ENCODE measurements around the gene AMIGO1. TPM values are rescaled to one million over a fixed set of nuclear protein-coding genes. Genes with fewer than 3 reads are reported as not detected.

AMIGO1 gene
- total and polyA plus RNA-seq, 10 of the 15 experiments (the other 5 are each of a cell fraction or from before 2014, with no cell fraction given), result 0.02 to 0.28 (median 0.08) TPM; not detected in 1

- TF ChIP-seq, protein P1, sequence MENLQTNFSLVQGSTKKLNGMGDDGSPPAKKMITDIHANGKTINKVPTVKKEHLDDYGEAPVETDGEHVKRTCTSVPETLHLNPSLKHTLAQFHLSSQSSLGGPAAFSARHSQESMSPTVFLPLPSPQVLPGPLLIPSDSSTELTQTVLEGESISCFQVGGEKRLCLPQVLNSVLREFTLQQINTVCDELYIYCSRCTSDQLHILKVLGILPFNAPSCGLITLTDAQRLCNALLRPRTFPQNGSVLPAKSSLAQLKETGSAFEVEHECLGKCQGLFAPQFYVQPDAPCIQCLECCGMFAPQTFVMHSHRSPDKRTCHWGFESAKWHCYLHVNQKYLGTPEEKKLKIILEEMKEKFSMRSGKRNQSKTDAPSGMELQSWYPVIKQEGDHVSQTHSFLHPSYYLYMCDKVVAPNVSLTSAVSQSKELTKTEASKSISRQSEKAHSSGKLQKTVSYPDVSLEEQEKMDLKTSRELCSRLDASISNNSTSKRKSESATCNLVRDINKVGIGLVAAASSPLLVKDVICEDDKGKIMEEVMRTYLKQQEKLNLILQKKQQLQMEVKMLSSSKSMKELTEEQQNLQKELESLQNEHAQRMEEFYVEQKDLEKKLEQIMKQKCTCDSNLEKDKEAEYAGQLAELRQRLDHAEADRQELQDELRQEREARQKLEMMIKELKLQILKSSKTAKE (IDR thresholded peaks at IDR 0.05; ENCODE audit: low read depth, poor library complexity, severe bottlenecking), result no peak
These were observed 54.9 kb downstream of the AMIGO1 start (continued) for GRCh38 chr1:109454497-109455133.

Other genes starting within 250 kb of the AMIGO1 start
Only the 7 nearest of the 16 such genes appear.
- gene PSMA5, start 83.3 kb downstream of the AMIGO1 start, total RNA-seq (2014; rRNA removed), result 58.7 and 68.4 TPM in 2 replicates
- gene PSMA5, start 83.3 kb downstream of the AMIGO1 start, total RNA-seq (2014; rRNA removed; fragmentation: Illumina TruSeq; extraction: Trizol), result 89.3 and 96.9 TPM in 2 replicates
- gene PSMA5, start 83.3 kb downstream of the AMIGO1 start, total RNA-seq (2021), result 166 and 170 TPM in 2 replicates
- 203 and 210 TPM in 2 replicates for gene PSMA5, start 83.3 kb downstream of the AMIGO1 start, polyA plus RNA-seq (2011; rRNA removed)
- gene PSMA5, start 83.3 kb downstream of the AMIGO1 start, polyA plus RNA-seq (2014; fragmentation: Illumina TruSeq; extraction: Trizol), result 146 and 154 TPM in 2 replicates
- 100 to 1,000 TPM; 267 to 271 TPM for gene PSMA5, start 83.3 kb downstream of the AMIGO1 start, polyA plus RNA-seq (2014; fragmentation: Nextera tagmentation; extraction: Ambion mirVana)
- gene PSMA5, start 83.3 kb downstream of the AMIGO1 start, polyA plus RNA-seq (2014; rRNA removed), result 124 and 141 TPM in 2 replicates
- 100 to 1,000 TPM; 235 to 250 TPM for gene PSMA5, start 83.3 kb downstream of the AMIGO1 start, polyA plus RNA-seq (2016; fragmentation: Nextera tagmentation; extraction: Ambion mirVana)
- gene SYPL2, start 43.2 kb downstream of the AMIGO1 start, total RNA-seq (2014; rRNA removed), result not detected in 2 replicates
- 0.04 TPM in 1 of 2 replicates, not detected in the other for gene SYPL2, start 43.2 kb downstream of the AMIGO1 start, total RNA-seq (2014; rRNA removed; fragmentation: Illumina TruSeq; extraction: Trizol)
- 0.08 TPM in 1 of 2 replicates, not detected in the other for gene SYPL2, start 43.2 kb downstream of the AMIGO1 start, total RNA-seq (2021)
- 0.04 and 0.11 TPM in 2 replicates for gene SYPL2, start 43.2 kb downstream of the AMIGO1 start, polyA plus RNA-seq (2011; rRNA removed)
- gene SYPL2, start 43.2 kb downstream of the AMIGO1 start, polyA plus RNA-seq (2014; fragmentation: Illumina TruSeq; extraction: Trizol), result 0.06 and 0.08 TPM in 2 replicates
- gene SYPL2, start 43.2 kb downstream of the AMIGO1 start, polyA plus RNA-seq (2014; fragmentation: Nextera tagmentation; extraction: Ambion mirVana), result under 1 TPM in 1 of 2 experiments, not detected in 1; 0.05 TPM
- 0.03 and 0.09 TPM in 2 replicates for gene SYPL2, start 43.2 kb downstream of the AMIGO1 start, polyA plus RNA-seq (2014; rRNA removed)
- gene SYPL2, start 43.2 kb downstream of the AMIGO1 start, polyA plus RNA-seq (2016; fragmentation: Nextera tagmentation; extraction: Ambion mirVana), result under 1 TPM in 1 of 2 experiments, not detected in 1; 0.04 TPM
- gene ATXN7L2, start 25.8 kb downstream of the AMIGO1 start, total RNA-seq (2014; rRNA removed), result 5.0 and 5.5 TPM in 2 replicates
- gene ATXN7L2, start 25.8 kb downstream of the AMIGO1 start, total RNA-seq (2014; rRNA removed; fragmentation: Illumina TruSeq; extraction: Trizol), result 2.8 TPM in 2 replicates
- gene ATXN7L2, start 25.8 kb downstream of the AMIGO1 start, total RNA-seq (2021), result 7.4 and 8.3 TPM in 2 replicates
- 2.0 and 4.4 TPM in 2 replicates for gene ATXN7L2, start 25.8 kb downstream of the AMIGO1 start, polyA plus RNA-seq (2011; rRNA removed)
- gene ATXN7L2, start 25.8 kb downstream of the AMIGO1 start, polyA plus RNA-seq (2014; fragmentation: Illumina TruSeq; extraction: Trizol), result 1.4 and 3.3 TPM in 2 replicates
- under 1 TPM; 0.27 to 0.80 TPM for gene ATXN7L2, start 25.8 kb downstream of the AMIGO1 start, polyA plus RNA-seq (2014; fragmentation: Nextera tagmentation; extraction: Ambion mirVana)
- 6.2 and 7.4 TPM in 2 replicates for gene ATXN7L2, start 25.8 kb downstream of the AMIGO1 start, polyA plus RNA-seq (2014; rRNA removed)
- gene ATXN7L2, start 25.8 kb downstream of the AMIGO1 start, polyA plus RNA-seq (2016; fragmentation: Nextera tagmentation; extraction: Ambion mirVana), result 1 to 10 TPM; 5.8 to 7.3 TPM
- gene CYB561D1, start 15.6 kb downstream of the AMIGO1 start, total RNA-seq (2014; rRNA removed), result 3.3 TPM in 2 replicates
- 2.5 and 3.2 TPM in 2 replicates for gene CYB561D1, start 15.6 kb downstream of the AMIGO1 start, total RNA-seq (2014; rRNA removed; fragmentation: Illumina TruSeq; extraction: Trizol)
- 5.9 and 6.2 TPM in 2 replicates for gene CYB561D1, start 15.6 kb downstream of the AMIGO1 start, total RNA-seq (2021)
- gene CYB561D1, start 15.6 kb downstream of the AMIGO1 start, polyA plus RNA-seq (2011; rRNA removed), result 7.5 and 9.0 TPM in 2 replicates
- 3.4 and 3.7 TPM in 2 replicates for gene CYB561D1, start 15.6 kb downstream of the AMIGO1 start, polyA plus RNA-seq (2014; fragmentation: Illumina TruSeq; extraction: Trizol)
- 1 to 10 TPM in 1 of 2 experiments, under 1 TPM in 1; 0.68 to 1.0 TPM for gene CYB561D1, start 15.6 kb downstream of the AMIGO1 start, polyA plus RNA-seq (2014; fragmentation: Nextera tagmentation; extraction: Ambion mirVana)
- 5.0 and 5.5 TPM in 2 replicates for gene CYB561D1, start 15.6 kb downstream of the AMIGO1 start, polyA plus RNA-seq (2014; rRNA removed)
- gene CYB561D1, start 15.6 kb downstream of the AMIGO1 start, polyA plus RNA-seq (2016; fragmentation: Nextera tagmentation; extraction: Ambion mirVana), result 1 to 10 TPM; 3.2 to 3.3 TPM
- 0.44 TPM in 1 of 2 replicates, not detected in the other for gene GPR61, start 30.1 kb upstream of the AMIGO1 start, total RNA-seq (2014; rRNA removed)
- gene GPR61, start 30.1 kb upstream of the AMIGO1 start, total RNA-seq (2014; rRNA removed; fragmentation: Illumina TruSeq; extraction: Trizol), result 0.31 and 0.32 TPM in 2 replicates
- 0.38 TPM in 1 of 2 replicates, not detected in the other for gene GPR61, start 30.1 kb upstream of the AMIGO1 start, total RNA-seq (2021)
- gene GPR61, start 30.1 kb upstream of the AMIGO1 start, polyA plus RNA-seq (2011; rRNA removed), result 0.23 and 0.53 TPM in 2 replicates
- gene GPR61, start 30.1 kb upstream of the AMIGO1 start, polyA plus RNA-seq (2014; fragmentation: Illumina TruSeq; extraction: Trizol), result 0.21 TPM in 1 of 2 replicates, not detected in the other
- gene GPR61, start 30.1 kb upstream of the AMIGO1 start, polyA plus RNA-seq (2014; fragmentation: Nextera tagmentation; extraction: Ambion mirVana), result 1 to 10 TPM in 1 of 2 experiments, under 1 TPM in 1; 0.19 to 1.1 TPM
- gene GPR61, start 30.1 kb upstream of the AMIGO1 start, polyA plus RNA-seq (2014; rRNA removed), result not detected in 2 replicates
- under 1 TPM; 0.47 to 0.84 TPM for gene GPR61, start 30.1 kb upstream of the AMIGO1 start, polyA plus RNA-seq (2016; fragmentation: Nextera tagmentation; extraction: Ambion mirVana)
- 8.0 and 9.9 TPM in 2 replicates for gene GNAI3, start 38.9 kb upstream of the AMIGO1 start, total RNA-seq (2014; rRNA removed)
- 9.7 and 9.8 TPM in 2 replicates for gene GNAI3, start 38.9 kb upstream of the AMIGO1 start, total RNA-seq (2014; rRNA removed; fragmentation: Illumina TruSeq; extraction: Trizol)
- gene GNAI3, start 38.9 kb upstream of the AMIGO1 start, total RNA-seq (2021), result 7.3 and 7.7 TPM in 2 replicates
- gene GNAI3, start 38.9 kb upstream of the AMIGO1 start, polyA plus RNA-seq (2011; rRNA removed), result 9.4 and 15.3 TPM in 2 replicates
- 7.9 and 9.6 TPM in 2 replicates for gene GNAI3, start 38.9 kb upstream of the AMIGO1 start, polyA plus RNA-seq (2014; fragmentation: Illumina TruSeq; extraction: Trizol)
- gene GNAI3, start 38.9 kb upstream of the AMIGO1 start, polyA plus RNA-seq (2014; fragmentation: Nextera tagmentation; extraction: Ambion mirVana), result 1 to 10 TPM; 6.2 TPM
- 4.7 and 5.9 TPM in 2 replicates for gene GNAI3, start 38.9 kb upstream of the AMIGO1 start, polyA plus RNA-seq (2014; rRNA removed)
- gene GNAI3, start 38.9 kb upstream of the AMIGO1 start, polyA plus RNA-seq (2016; fragmentation: Nextera tagmentation; extraction: Ambion mirVana), result 10 to 100 TPM; 12.0 to 13.8 TPM
- 0.23 and 0.38 TPM in 2 replicates for gene GNAT2, start 109.9 kb upstream of the AMIGO1 start, total RNA-seq (2014; rRNA removed)
- 0.31 and 0.69 TPM in 2 replicates for gene GNAT2, start 109.9 kb upstream of the AMIGO1 start, total RNA-seq (2014; rRNA removed; fragmentation: Illumina TruSeq; extraction: Trizol)
- gene GNAT2, start 109.9 kb upstream of the AMIGO1 start, total RNA-seq (2021), result 0.85 and 0.92 TPM in 2 replicates
- 0.30 and 0.54 TPM in 2 replicates for gene GNAT2, start 109.9 kb upstream of the AMIGO1 start, polyA plus RNA-seq (2011; rRNA removed)
- 0.26 and 0.59 TPM in 2 replicates for gene GNAT2, start 109.9 kb upstream of the AMIGO1 start, polyA plus RNA-seq (2014; fragmentation: Illumina TruSeq; extraction: Trizol)
- gene GNAT2, start 109.9 kb upstream of the AMIGO1 start, polyA plus RNA-seq (2014; fragmentation: Nextera tagmentation; extraction: Ambion mirVana), result under 1 TPM; 0.08 to 0.77 TPM
- gene GNAT2, start 109.9 kb upstream of the AMIGO1 start, polyA plus RNA-seq (2014; rRNA removed), result 0.28 and 0.36 TPM in 2 replicates
- 1 to 10 TPM in 1 of 2 experiments, under 1 TPM in 1; 0.46 to 1.3 TPM for gene GNAT2, start 109.9 kb upstream of the AMIGO1 start, polyA plus RNA-seq (2016; fragmentation: Nextera tagmentation; extraction: Ambion mirVana)